ENCODE measurements around the gene DNAH14. TPM values are rescaled to one million over a fixed set of nuclear protein-coding genes. Genes with fewer than 3 reads are reported as not detected.
"Not testable (repeated sequence)": the region's sequence is repeated elsewhere in the genome, so short reads cannot be mapped to it uniquely, and the experiment has no call there.

Gene DNAH14
- total RNA-seq, 2 experiments from 2014 or later, result 1.8 to 2.3 TPM

- H3K36me3 Mint-ChIP-seq (ENCODE audit: low read depth), result no peaks in the 10 kb centered on the region
- no peak for TF ChIP-seq CTCF (IDR thresholded peaks at IDR 0.05)
- H3K9me3 Mint-ChIP-seq, result no peaks in the 10 kb centered on the region
- H3K27ac Mint-ChIP-seq, result no peak overlapping the region
- DNase-seq (no peak), ATAC-seq (no peak)
- POLR2A ChIA-PET, result no interaction called here
- intact Hi-C loops (cut with micrococcal nuclease), result loop anchor here (5.0 kb wide), 2 partner anchors 274 to 409 kb away; no protein-coding TSS in a partner anchor
- H3K4me3 Mint-ChIP-seq, result no peak overlapping the region
- H3K27me3 Mint-ChIP-seq, result peaks cover 8% of the 10 kb centered on the region
- CTCF ChIA-PET, result interaction anchor here (1.1 kb wide), 1 partner anchor 463 kb away, joined by 3 read pairs; no protein-coding TSS in a partner anchor
- H3K4me1 Mint-ChIP-seq (ENCODE audit: low read depth), result no peaks in the 10 kb centered on the region
Measured at GRCh38 chr1:224920930-224921329, 8.5 kb upstream of the DNAH14 start.

GRCh38 chr1:224921354-224921753 lies 8.1 kb upstream of the DNAH14 start:
- Mint-ChIP-seq H3K27me3 (peaks cover 8% of the 10 kb centered on the region), H3K36me3 (ENCODE audit: low read depth) (no peaks in the 10 kb centered on the region), H3K4me3 (no peak overlapping the region), H3K4me1 (ENCODE audit: low read depth) (no peaks in the 10 kb centered on the region), H3K27ac (no peak overlapping the region), H3K9me3 (no peaks in the 10 kb centered on the region)
- intact Hi-C loops (cut with micrococcal nuclease), result loop anchor here (5.0 kb wide), 2 partner anchors 274 to 409 kb away; no protein-coding TSS in a partner anchor
- no peak for TF ChIP-seq CTCF (IDR thresholded peaks at IDR 0.05)
- ATAC-seq (no peak), DNase-seq (no peak)
- POLR2A ChIA-PET, result no interaction called here
- CTCF ChIA-PET, result interaction anchor here (2.0 to 3.9 kb wide), 3 partner anchors 70 to 407 kb away, joined by 11 to 47 read pairs (median 12); no protein-coding TSS in a partner anchor

DNA sequence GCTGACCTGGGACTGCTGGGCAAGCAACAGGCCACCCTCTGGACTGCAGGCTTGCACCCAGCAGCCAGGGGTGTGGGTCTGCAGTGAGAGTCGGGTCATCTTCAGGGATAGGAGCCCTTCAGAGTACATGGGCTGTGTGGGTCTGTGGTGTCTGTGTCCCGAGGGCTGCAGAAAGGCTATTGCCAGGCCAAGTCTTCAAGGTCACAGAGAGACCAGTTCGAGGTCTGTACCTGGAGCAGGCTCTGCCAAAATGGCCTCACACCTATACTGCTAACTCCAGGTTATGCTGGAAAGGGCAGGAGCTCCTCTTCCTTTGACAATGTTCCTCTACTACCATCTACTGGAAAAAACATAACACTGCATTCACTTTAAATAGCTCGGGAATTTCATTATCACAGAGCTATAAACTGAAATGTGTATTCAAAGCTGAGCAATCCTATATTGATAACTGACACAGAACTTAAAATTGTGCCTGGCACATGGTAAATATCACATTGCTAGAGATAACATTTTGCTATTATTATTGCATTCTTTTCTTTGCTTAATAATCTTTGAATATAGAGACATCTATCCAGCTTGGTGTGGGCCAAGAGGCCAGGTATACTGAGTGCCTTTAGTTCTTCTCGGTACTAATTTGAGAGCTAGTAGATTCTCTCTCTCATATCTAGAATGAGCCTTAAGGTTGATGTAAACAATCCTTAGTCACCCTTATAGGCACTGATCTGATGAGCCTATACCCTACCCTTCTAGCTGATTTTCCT lies 6.9 kb upstream of the DNAH14 start:
- peaks cover under 1% of the 10 kb centered on the region for H3K9me3 Mint-ChIP-seq
- ATAC-seq (peak; percentile 77), DNase-seq (no peak)
- peaks cover 10% of the 10 kb centered on the region for H3K27me3 Mint-ChIP-seq
- ChIA-PET CTCF (interaction anchor here (0.5 to 3.9 kb wide), 31 partner anchors 8 to 631 kb away, joined by 3 to 47 read pairs (median 3); partner anchors contain the start of gene CNIH3), POLR2A (interaction anchor here (0.6 kb wide), 1 partner anchor 407 kb away, joined by 3 read pairs; no protein-coding TSS in a partner anchor)
- peak; percentile 68 for TF ChIP-seq CTCF (IDR thresholded peaks at IDR 0.05)
- no peaks in the 10 kb centered on the region for H3K4me1 Mint-ChIP-seq (ENCODE audit: low read depth)
- H3K4me3 Mint-ChIP-seq, result no peak overlapping the region
- H3K36me3 Mint-ChIP-seq (ENCODE audit: low read depth), result no peaks in the 10 kb centered on the region
- intact Hi-C loops (cut with micrococcal nuclease), result loop anchor here (5.0 kb wide), 2 partner anchors 275 to 410 kb away; no protein-coding TSS in a partner anchor
- H3K27ac Mint-ChIP-seq, result no peak overlapping the region

DNA sequence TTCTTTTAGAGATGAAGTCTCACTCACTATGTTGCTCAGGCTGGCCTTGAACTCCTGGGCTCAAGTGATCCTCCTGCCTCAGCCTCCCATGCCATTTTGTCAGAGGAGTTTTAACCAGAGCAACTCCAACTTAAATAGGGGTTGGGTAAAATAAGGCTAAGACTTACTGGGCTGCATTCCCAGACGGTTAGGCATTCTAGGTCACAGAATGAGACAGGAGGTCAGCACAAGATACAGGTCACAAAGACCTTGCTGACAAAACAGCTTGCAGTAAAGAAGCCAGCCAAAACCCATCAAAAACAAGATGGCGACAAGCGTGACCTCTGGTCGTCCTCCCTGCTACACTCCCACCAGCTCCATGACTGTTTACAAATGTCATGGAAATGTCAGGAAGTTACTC lies 5.7 kb upstream of the DNAH14 start:
- CTCF ChIA-PET, result interaction anchor here (0.6 to 3.9 kb wide), 2 partner anchors 112 to 410 kb away, joined by 3 to 47 read pairs; no protein-coding TSS in a partner anchor
- peaks cover 13% of the 10 kb centered on the region for H3K27me3 Mint-ChIP-seq
- no peak for TF ChIP-seq CTCF (IDR thresholded peaks at IDR 0.05)
- POLR2A ChIA-PET, result no interaction called here
- ATAC-seq (no peak), DNase-seq (no peak)
- H3K4me1 Mint-ChIP-seq (ENCODE audit: low read depth), result no peaks in the 10 kb centered on the region
- H3K4me3 Mint-ChIP-seq, result no peak overlapping the region
- intact Hi-C loops (cut with micrococcal nuclease), result loop anchor here (5.0 kb wide), 2 partner anchors 276 to 411 kb away; no protein-coding TSS in a partner anchor
- peaks cover 3% of the 10 kb centered on the region for H3K9me3 Mint-ChIP-seq
- H3K27ac Mint-ChIP-seq, result no peak overlapping the region
- H3K36me3 Mint-ChIP-seq (ENCODE audit: low read depth), result no peaks in the 10 kb centered on the region

GRCh38 chr1:224927631-224928030 lies 1.8 kb upstream of the DNAH14 start:
- peaks cover 12% of the 10 kb centered on the region for H3K9me3 Mint-ChIP-seq
- intact Hi-C loops (cut with micrococcal nuclease); H3K36me3 Mint-ChIP-seq (ENCODE audit: low read depth); CTCF ChIA-PET; POLR2A ChIA-PET; H3K27ac Mint-ChIP-seq; DNase-seq; H3K4me3 Mint-ChIP-seq; H3K4me1 Mint-ChIP-seq (ENCODE audit: low read depth); ATAC-seq: not testable (repeated sequence)
- peaks cover 29% of the 10 kb centered on the region for H3K27me3 Mint-ChIP-seq
